Stimulated activated CD4-positive, alpha-beta T cell treated with anti-CD3 and anti-CD28 coated beads, Interleukin-15, amount 100 ng/mL, for 48 hours (primary cell): ENCODE data around the gene RASEF.

Experiments
- DNase-seq, 2 donors: peaks; one replicate each; pipeline ENCODE4 v3.0.0-alpha.2; 2020; ENCODE audit warnings: low read depth in 2 of 2

RASEF gene

GRCh38 chr9:83013867-83014605, 48.9 kb downstream of the RASEF start:
- DNase-seq: no peak

- DNase-seq: no peak
Observed at GRCh38 chr9:83012922-83013838, 49.8 kb downstream of the RASEF start.

GRCh38 chr9:83012168-83012921, 50.6 kb downstream of the RASEF start:
- DNase-seq: no peak

GRCh38 chr9:83011611-83012010, 51.3 kb downstream of the RASEF start:
- DNase-seq: no peak

GRCh38 chr9:83007521-83008300, 55.2 kb downstream of the RASEF start:
- no peak for DNase-seq

GRCh38 chr9:83006378-83006777, 56.6 kb downstream of the RASEF start:
- DNase-seq: no peak

GRCh38 chr9:83005963-83006362, 57.0 kb downstream of the RASEF start:
- no peak for DNase-seq

GRCh38 chr9:83005361-83005760, 57.6 kb downstream of the RASEF start:
- no peak for DNase-seq

GRCh38 chr9:83002329-83002728, 60.6 kb downstream of the RASEF start:
- DNase-seq: no peak

GRCh38 chr9:83000765-83001164, 62.2 kb downstream of the RASEF start:
- no peak for DNase-seq

- DNase-seq: no peak
Observed at GRCh38 chr9:82998409-82998808, 64.5 kb downstream of the RASEF start.

GRCh38 chr9:82997476-82998140, 65.3 kb downstream of the RASEF start:
- no peak for DNase-seq

- no peak for DNase-seq
Observed at GRCh38 chr9:82996941-82997340, 66.0 kb downstream of the RASEF start.

- DNase-seq: no peak
Observed at GRCh38 chr9:82993856-82994605, 68.9 kb downstream of the RASEF start.

- no peak for DNase-seq
Observed at GRCh38 chr9:82991671-82992070, 71.3 kb downstream of the RASEF start.

- no peak for DNase-seq
Observed at GRCh38 chr9:82989929-82990328, 73.0 kb downstream of the RASEF start.

GRCh38 chr9:82988488-82988887, 74.5 kb downstream of the RASEF start:
- DNase-seq: no peak

- no peak for DNase-seq
Observed at GRCh38 chr9:82987370-82988189, 75.4 kb downstream of the RASEF start.

GRCh38 chr9:82981552-82981951, 81.4 kb downstream of the RASEF start:
- DNase-seq: no peak
